ENCODE results near the gene ATP6V0A4.

The ATP6V0A4 gene

GRCh38 chr7:138835087-138835486 lies 37.1 kb upstream of the ATP6V0A4 start:
- TF ChIP-seq CTCF (IDR thresholded peaks at IDR 0.05; ENCODE audit: low read depth, low read length, missing control alignments), result no peak
- H3K4me3 ChIP-seq (ENCODE audit: low read depth, low read length), result no peak overlapping the region
- DNase-seq (ENCODE audit: low read depth), result no peak

GRCh38 chr7:138834583-138834982 lies 36.6 kb upstream of the ATP6V0A4 start:
- H3K4me3 ChIP-seq (ENCODE audit: low read depth, low read length), result no peak overlapping the region
- no peak for DNase-seq (ENCODE audit: low read depth)
- TF ChIP-seq CTCF (IDR thresholded peaks at IDR 0.05; ENCODE audit: low read depth, low read length, missing control alignments), result no peak

- no peak for DNase-seq (ENCODE audit: low read depth)
- no peak for TF ChIP-seq CTCF (IDR thresholded peaks at IDR 0.05; ENCODE audit: low read depth, low read length, missing control alignments)
- no peak overlapping the region for H3K4me3 ChIP-seq (ENCODE audit: low read depth, low read length)
Measured at GRCh38 chr7:138833596-138833995, 35.6 kb upstream of the ATP6V0A4 start.

GRCh38 chr7:138832966-138833365 lies 35.0 kb upstream of the ATP6V0A4 start:
- no peak for TF ChIP-seq CTCF (IDR thresholded peaks at IDR 0.05; ENCODE audit: low read depth, low read length, missing control alignments)
- no peak for DNase-seq (ENCODE audit: low read depth)
- no peak overlapping the region for H3K4me3 ChIP-seq (ENCODE audit: low read depth, low read length)

GRCh38 chr7:138829335-138829734 lies 31.3 kb upstream of the ATP6V0A4 start:
- no peak for DNase-seq (ENCODE audit: low read depth)
- H3K4me3 ChIP-seq (ENCODE audit: low read depth, low read length), result no peak overlapping the region
- no peak for TF ChIP-seq CTCF (IDR thresholded peaks at IDR 0.05; ENCODE audit: low read depth, low read length, missing control alignments)

- no peak for DNase-seq (ENCODE audit: low read depth)
- no peak for TF ChIP-seq CTCF (IDR thresholded peaks at IDR 0.05; ENCODE audit: low read depth, low read length, missing control alignments)
- H3K4me3 ChIP-seq (ENCODE audit: low read depth, low read length), result no peak overlapping the region
Measured at GRCh38 chr7:138828302-138828701, 30.3 kb upstream of the ATP6V0A4 start.

GRCh38 chr7:138825049-138825721 lies 27.2 kb upstream of the ATP6V0A4 start:
- no peak for DNase-seq (ENCODE audit: low read depth)
- TF ChIP-seq CTCF (IDR thresholded peaks at IDR 0.05; ENCODE audit: low read depth, low read length, missing control alignments), result no peak
- no peak overlapping the region for H3K4me3 ChIP-seq (ENCODE audit: low read depth, low read length)
